ENCODE measurements around the gene NMT2.

GRCh38 chr10:15106352-15107013 lies 62.0 kb downstream of the NMT2 start:
- TF ChIP-seq CTCF (IDR thresholded peaks at IDR 0.05; ENCODE audit: poor library complexity) (peak; percentile 90), EZH2 (IDR thresholded peaks at IDR 0.05; ENCODE audit: borderline replicate concordance) (no peak), EZH2phosphoT487 (IDR thresholded peaks at IDR 0.05; ENCODE audit: low read depth, severe bottlenecking, unreplicated experiment) (no peak)

Measured in hepatocyte (in vitro differentiated cells).